Muscle layer of colon (tissue), 2 donors: ENCODE data around the gene CA12.

Experiments
- H3K27ac ChIP-seq: one replicate; pipeline ENCODE4 v1.7.0; 2013; ENCODE audit warnings: low read depth, mild to moderate bottlenecking, low read length, moderate library complexity
- H3K27me3 ChIP-seq, 2 donors: one replicate each; pipeline ENCODE4 v1.7.0; 2013; ENCODE audit warnings: low read length in 2 of 2, mild to moderate bottlenecking in 2 of 2; ENCODE audit not compliant: insufficient read depth in 2 of 2, control insufficient read depth in 1 of 2
- H3K36me3 ChIP-seq: one replicate; pipeline ENCODE4 v1.7.0; 2013; ENCODE audit warnings: mild to moderate bottlenecking, low read length; ENCODE audit not compliant: insufficient read depth
- H3K4me1 ChIP-seq: one replicate; pipeline ENCODE4 v1.7.0; 2013; ENCODE audit warnings: mild to moderate bottlenecking, low read length; ENCODE audit not compliant: insufficient read depth
- H3K4me3 ChIP-seq, 2 donors: one replicate each; pipeline ENCODE4 v1.7.0; 2013; ENCODE audit warnings: low read length in 2 of 2, low read depth in 1 of 2, mild to moderate bottlenecking in 1 of 2, moderate library complexity in 1 of 2
- H3K9ac ChIP-seq: one replicate; pipeline ENCODE4 v1.7.0; 2013; ENCODE audit warnings: low read length
- H3K9me3 ChIP-seq: one replicate; pipeline ENCODE4 v1.7.0; 2013; ENCODE audit warnings: mild to moderate bottlenecking, low read length
- donor health status: abdominal sarcoma.
- donor health status: Adenocarcinoma of cecum.

The CA12 gene

GRCh38 chr15:63398456-63398855 is 16.8 kb upstream of the CA12 start:
- Histone ChIP-seq H3K27ac (no peak overlapping the region), H3K4me1 (no peaks in the 10 kb centered on the region), H3K27me3 (no peaks in the 10 kb centered on the region), H3K9ac (no peak overlapping the region), H3K9me3 (no peaks in the 10 kb centered on the region), H3K4me3 (no peak overlapping the region), H3K36me3 (no peaks in the 10 kb centered on the region)

GRCh38 chr15:63396152-63396928 is 14.7 kb upstream of the CA12 start:
- Histone ChIP-seq H3K4me1 (no peaks in the 10 kb centered on the region), H3K9me3 (no peaks in the 10 kb centered on the region), H3K27ac (no peak overlapping the region), H3K36me3 (no peaks in the 10 kb centered on the region), H3K9ac (no peak overlapping the region), H3K27me3 (no peaks in the 10 kb centered on the region), H3K4me3 (no peak overlapping the region)

GRCh38 chr15:63395730-63396151 is 14.1 kb upstream of the CA12 start:
- Histone ChIP-seq H3K27ac (no peak overlapping the region), H3K36me3 (no peaks in the 10 kb centered on the region), H3K4me3 (no peak overlapping the region), H3K4me1 (no peaks in the 10 kb centered on the region), H3K27me3 (no peaks in the 10 kb centered on the region), H3K9me3 (no peaks in the 10 kb centered on the region), H3K9ac (no peak overlapping the region)

GRCh38 chr15:63392361-63393009 is 10.8 kb upstream of the CA12 start:
- no peaks in the 10 kb centered on the region for H3K9me3 ChIP-seq
- H3K4me3 ChIP-seq = no peak overlapping the region
- H3K27me3 ChIP-seq = no peaks in the 10 kb centered on the region
- no peaks in the 10 kb centered on the region for H3K36me3 ChIP-seq
- H3K9ac ChIP-seq = no peak overlapping the region
- no peaks in the 10 kb centered on the region for H3K4me1 ChIP-seq
- no peak overlapping the region for H3K27ac ChIP-seq

- no peaks in the 10 kb centered on the region for H3K9me3 ChIP-seq
- H3K36me3 ChIP-seq = no peaks in the 10 kb centered on the region
- no peak overlapping the region for H3K27ac ChIP-seq
- no peak overlapping the region for H3K9ac ChIP-seq
- H3K27me3 ChIP-seq = no peaks in the 10 kb centered on the region
- H3K4me1 ChIP-seq = no peaks in the 10 kb centered on the region
- H3K4me3 ChIP-seq = no peak overlapping the region
Measured at GRCh38 chr15:63391669-63392360, 10.2 kb upstream of the CA12 start.

GRCh38 chr15:63390689-63391088 is 9.0 kb upstream of the CA12 start:
- Histone ChIP-seq H3K4me1 (no peaks in the 10 kb centered on the region), H3K9me3 (no peaks in the 10 kb centered on the region), H3K27me3 (no peaks in the 10 kb centered on the region), H3K4me3 (no peak overlapping the region), H3K9ac (no peak overlapping the region), H3K27ac (no peak overlapping the region), H3K36me3 (no peaks in the 10 kb centered on the region)

- H3K36me3 ChIP-seq = no peaks in the 10 kb centered on the region
- H3K27me3 ChIP-seq = no peaks in the 10 kb centered on the region
- no peaks in the 10 kb centered on the region for H3K9me3 ChIP-seq
- no peak overlapping the region for H3K9ac ChIP-seq
- no peak overlapping the region for H3K27ac ChIP-seq
- H3K4me3 ChIP-seq = no peak overlapping the region
- H3K4me1 ChIP-seq = no peaks in the 10 kb centered on the region
Measured at GRCh38 chr15:63389902-63390670, 8.4 kb upstream of the CA12 start.

- Histone ChIP-seq H3K27me3 (no peaks in the 10 kb centered on the region), H3K4me3 (no peak overlapping the region), H3K36me3 (no peaks in the 10 kb centered on the region), H3K4me1 (no peaks in the 10 kb centered on the region), H3K9ac (no peak overlapping the region), H3K27ac (no peak overlapping the region), H3K9me3 (no peaks in the 10 kb centered on the region)
Measured at GRCh38 chr15:63388511-63388910, 6.9 kb upstream of the CA12 start.

GRCh38 chr15:63387748-63388493 is 6.3 kb upstream of the CA12 start:
- H3K9me3 ChIP-seq = no peaks in the 10 kb centered on the region
- H3K36me3 ChIP-seq = no peaks in the 10 kb centered on the region
- H3K27me3 ChIP-seq = no peaks in the 10 kb centered on the region
- H3K4me1 ChIP-seq = no peaks in the 10 kb centered on the region
- no peak overlapping the region for H3K4me3 ChIP-seq
- H3K9ac ChIP-seq = no peak overlapping the region
- no peak overlapping the region for H3K27ac ChIP-seq

GRCh38 chr15:63385911-63386531 is 4.4 kb upstream of the CA12 start:
- H3K9ac ChIP-seq = no peak overlapping the region
- H3K27me3 ChIP-seq = peaks cover 0 to 4% of the 10 kb centered on the region in 2 donors
- H3K36me3 ChIP-seq = no peaks in the 10 kb centered on the region
- no peak overlapping the region for H3K4me3 ChIP-seq
- no peaks in the 10 kb centered on the region for H3K9me3 ChIP-seq
- no peak overlapping the region for H3K27ac ChIP-seq
- H3K4me1 ChIP-seq = peaks cover 4% of the 10 kb centered on the region
